ENCODE measurements around the gene DDX39A. TPM values are rescaled to one million over a fixed set of nuclear protein-coding genes. Genes with fewer than 3 reads are reported as not detected.
"Not testable (repeated sequence)": the region's sequence is repeated elsewhere in the genome, so short reads cannot be mapped to it uniquely, and the experiment has no call there.

The DDX39A gene
- total RNA-seq, 1 donor from 2014 or later: 66.9 TPM

- Mint-ChIP-seq H3K9me3 (ENCODE audit: low read depth) (no peaks in the 10 kb centered on the region), H3K36me3 (ENCODE audit: insufficient read depth) (peaks cover 11% of the 10 kb centered on the region), H3K4me1 (ENCODE audit: low read depth) (no peaks in the 10 kb centered on the region), H3K27ac (no peak overlapping the region), H3K4me3 (ENCODE audit: low read depth) (no peak overlapping the region), H3K27me3 (no peaks in the 10 kb centered on the region)
- no peak for TF ChIP-seq CTCF (IDR thresholded peaks at IDR 0.05; ENCODE audit: unreplicated experiment)
- no peak for DNase-seq (ENCODE audit: low spot score, unreplicated experiment)
Measured at GRCh38 chr19:14459703-14460102, 40.6 kb upstream of the DDX39A start.

- H3K27ac Mint-ChIP-seq; H3K4me3 Mint-ChIP-seq (ENCODE audit: low read depth); H3K4me1 Mint-ChIP-seq (ENCODE audit: low read depth); H3K9me3 Mint-ChIP-seq (ENCODE audit: low read depth); H3K27me3 Mint-ChIP-seq; DNase-seq (ENCODE audit: low spot score, unreplicated experiment): not testable (repeated sequence)
- peaks cover 24% of the 10 kb centered on the region for H3K36me3 Mint-ChIP-seq (ENCODE audit: insufficient read depth)
Measured at GRCh38 chr19:14452303-14452702, 33.2 kb upstream of the DDX39A start.

- H3K27ac Mint-ChIP-seq: no peak overlapping the region
- H3K9me3 Mint-ChIP-seq (ENCODE audit: low read depth): no peaks in the 10 kb centered on the region
- no peaks in the 10 kb centered on the region for H3K4me1 Mint-ChIP-seq (ENCODE audit: low read depth)
- no peak for DNase-seq (ENCODE audit: low spot score, unreplicated experiment)
- H3K36me3 Mint-ChIP-seq (ENCODE audit: insufficient read depth): peaks cover 30% of the 10 kb centered on the region
- H3K27me3 Mint-ChIP-seq: no peaks in the 10 kb centered on the region
- no peak for TF ChIP-seq CTCF (IDR thresholded peaks at IDR 0.05; ENCODE audit: unreplicated experiment)
- no peak overlapping the region for H3K4me3 Mint-ChIP-seq (ENCODE audit: low read depth)
Measured at GRCh38 chr19:14450876-14451275, 31.7 kb upstream of the DDX39A start.

GRCh38 chr19:14450168-14450874 is 31.2 kb upstream of the DDX39A start:
- H3K4me3 Mint-ChIP-seq (ENCODE audit: low read depth): no peak overlapping the region
- no peak overlapping the region for H3K27ac Mint-ChIP-seq

GRCh38 chr19:14449321-14449720 is 30.2 kb upstream of the DDX39A start:
- Mint-ChIP-seq H3K36me3 (ENCODE audit: insufficient read depth) (peaks cover 31% of the 10 kb centered on the region), H3K4me3 (ENCODE audit: low read depth) (no peak overlapping the region), H3K9me3 (ENCODE audit: low read depth) (no peaks in the 10 kb centered on the region), H3K27me3 (no peaks in the 10 kb centered on the region), H3K4me1 (ENCODE audit: low read depth) (no peaks in the 10 kb centered on the region), H3K27ac (no peak overlapping the region)
- TF ChIP-seq CTCF (IDR thresholded peaks at IDR 0.05; ENCODE audit: unreplicated experiment): no peak
- no peak for DNase-seq (ENCODE audit: low spot score, unreplicated experiment)

More at GRCh38 chr19:14450168-14450874, 31.2 kb upstream of the DDX39A start:
- TF ChIP-seq CTCF (IDR thresholded peaks at IDR 0.05; ENCODE audit: unreplicated experiment): no peak
- peaks cover 31% of the 10 kb centered on the region for H3K36me3 Mint-ChIP-seq (ENCODE audit: insufficient read depth)
- no peaks in the 10 kb centered on the region for H3K9me3 Mint-ChIP-seq (ENCODE audit: low read depth)
- H3K27me3 Mint-ChIP-seq: no peaks in the 10 kb centered on the region
- no peaks in the 10 kb centered on the region for H3K4me1 Mint-ChIP-seq (ENCODE audit: low read depth)
- no peak for DNase-seq (ENCODE audit: low spot score, unreplicated experiment)

Measured in progenitor cell of endocrine pancreas (in vitro differentiated cells).